HG02852 (cell line): Measurements from ENCODE around the gene ACOXL.
"Not testable (repeated sequence)": the region's sequence is repeated elsewhere in the genome, so short reads cannot be mapped to it uniquely, and the experiment has no call there.

ENCODE experiments used
- ATAC-seq: cut with Tn5 transposase; IDR thresholded peaks from one replicate; pipeline ENCODE4 v1.9.1; 2021; ENCODE audit warnings: mild to moderate bottlenecking, moderate library complexity; ENCODE audit not compliant: unreplicated experiment

ACOXL gene

GRCh38 chr2:111050701-111051376 is 318.5 kb downstream of the ACOXL start:
- no peak for ATAC-seq

GRCh38 chr2:111052621-111053020 is 320.2 kb downstream of the ACOXL start:
- no peak for ATAC-seq

DNA sequence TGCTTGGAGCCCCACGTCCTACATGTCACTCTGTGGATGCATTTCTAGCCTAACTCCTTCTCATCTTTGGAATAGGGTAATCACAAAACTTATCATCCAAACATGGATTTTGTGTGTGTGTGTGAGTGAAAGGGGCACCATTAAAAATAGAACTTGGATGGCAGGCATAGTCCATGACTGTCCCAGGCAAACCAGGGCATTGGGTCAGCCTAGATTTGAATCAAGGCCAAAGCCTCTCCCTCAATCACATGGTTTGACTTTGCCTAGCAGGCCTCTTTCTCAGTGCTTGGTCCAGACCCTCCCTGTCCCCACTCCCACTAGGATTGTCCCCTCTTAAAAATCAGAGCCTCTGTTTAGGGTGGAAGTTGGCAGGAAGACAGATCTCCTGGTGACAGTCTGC is 320.9 kb downstream of the ACOXL start:
- no peak for ATAC-seq

DNA sequence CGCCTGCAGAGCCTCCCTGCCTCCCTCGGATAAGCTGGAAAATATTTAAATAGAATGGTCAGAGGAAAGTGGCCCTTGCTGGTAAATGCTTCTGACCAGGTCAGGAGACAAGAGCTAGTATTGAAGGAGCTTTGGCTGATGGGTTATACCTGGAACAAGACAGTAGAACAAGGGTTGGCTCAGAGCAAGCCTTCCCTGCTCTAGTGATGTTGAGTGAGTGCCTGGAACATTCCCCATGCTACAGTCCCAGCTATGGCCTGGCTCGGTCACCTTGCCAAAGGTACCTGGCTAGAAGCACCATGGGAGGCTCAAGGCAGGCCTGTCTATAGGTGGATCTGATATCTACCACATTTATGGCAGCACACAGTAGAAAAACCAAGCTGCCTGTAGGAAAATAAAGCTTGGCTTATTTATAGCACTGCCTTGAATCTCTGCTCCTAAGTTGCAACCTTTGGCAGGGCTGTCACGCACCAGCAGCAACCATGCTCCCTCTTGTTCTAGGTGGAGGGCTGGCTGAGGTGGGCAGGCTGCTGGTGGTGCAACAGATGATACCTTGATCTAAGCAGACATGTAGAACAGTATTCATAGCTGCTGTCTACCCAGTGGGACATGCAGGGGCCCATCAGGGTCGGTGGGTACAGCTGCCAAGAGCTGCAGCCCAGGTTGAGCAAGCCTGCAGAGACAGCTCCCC is 321.6 kb downstream of the ACOXL start:
- no peak for ATAC-seq

DNA sequence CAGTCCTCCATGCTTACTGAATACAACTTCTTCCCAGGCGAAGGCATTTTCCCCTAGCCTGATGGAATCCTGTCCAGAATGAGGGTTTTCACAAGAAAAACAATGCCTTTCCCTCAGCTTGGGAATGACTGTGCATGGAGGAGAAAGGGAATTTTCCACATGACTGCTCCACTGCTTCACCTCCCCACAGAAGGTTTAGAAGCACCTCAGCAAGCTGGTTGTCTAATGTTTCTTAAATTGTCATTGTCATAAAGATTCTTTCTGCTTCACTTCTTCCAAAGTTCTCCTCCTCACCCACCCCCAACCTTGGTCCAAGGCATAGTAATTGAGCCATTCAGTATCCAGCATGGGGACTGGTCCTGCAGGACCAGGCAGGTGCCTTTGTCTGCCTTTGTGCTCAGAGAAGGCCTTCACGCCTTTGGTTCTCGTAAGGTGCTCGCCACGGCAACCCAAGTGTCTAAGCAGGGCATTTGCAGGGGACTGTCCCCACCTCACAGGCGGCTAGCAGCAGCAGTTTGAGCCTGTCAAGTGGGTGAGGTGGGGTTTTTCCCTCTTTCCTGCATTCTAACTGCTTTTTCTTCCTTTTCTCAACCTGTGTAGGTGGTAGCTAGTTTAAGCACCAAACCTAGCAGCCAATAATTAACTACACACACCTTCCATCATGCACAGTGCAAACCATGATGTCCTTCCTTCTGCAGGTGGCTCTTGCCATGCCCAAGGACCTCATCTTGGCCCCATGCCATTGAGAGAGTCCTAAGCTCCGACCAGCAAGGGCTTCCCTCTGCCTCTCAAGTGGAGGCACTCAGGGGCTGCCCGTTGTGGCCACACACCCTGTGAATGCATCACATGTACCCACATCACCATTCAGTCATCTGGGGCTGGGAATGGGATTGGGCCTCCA is 322.7 kb downstream of the ACOXL start:
- ATAC-seq: peak; percentile 74

- no peak for ATAC-seq
Observed at GRCh38 chr2:111055735-111056134, 323.4 kb downstream of the ACOXL start.

GRCh38 chr2:111057045-111057444 is 324.7 kb downstream of the ACOXL start:
- ATAC-seq: peak; percentile 41

DNA sequence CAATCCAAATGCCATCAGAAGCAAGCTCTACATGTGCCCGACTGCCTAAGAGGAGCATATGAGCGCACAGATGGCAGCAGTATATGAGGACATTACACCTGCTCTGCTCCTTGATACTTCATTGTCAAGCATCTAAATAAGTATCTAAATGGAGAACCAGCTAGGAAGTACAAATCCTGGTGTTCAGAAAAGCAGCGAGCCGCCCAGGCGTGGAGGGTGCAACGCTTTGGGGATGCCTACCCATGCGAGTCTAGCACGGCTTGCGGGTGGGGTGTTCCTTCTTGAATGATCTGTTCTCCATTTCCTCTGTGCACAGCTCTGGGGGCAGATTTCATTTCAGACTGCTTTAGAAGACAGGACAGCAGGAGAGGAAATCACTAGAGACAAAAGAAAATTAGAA is 325.3 kb downstream of the ACOXL start:
- no peak for ATAC-seq

DNA sequence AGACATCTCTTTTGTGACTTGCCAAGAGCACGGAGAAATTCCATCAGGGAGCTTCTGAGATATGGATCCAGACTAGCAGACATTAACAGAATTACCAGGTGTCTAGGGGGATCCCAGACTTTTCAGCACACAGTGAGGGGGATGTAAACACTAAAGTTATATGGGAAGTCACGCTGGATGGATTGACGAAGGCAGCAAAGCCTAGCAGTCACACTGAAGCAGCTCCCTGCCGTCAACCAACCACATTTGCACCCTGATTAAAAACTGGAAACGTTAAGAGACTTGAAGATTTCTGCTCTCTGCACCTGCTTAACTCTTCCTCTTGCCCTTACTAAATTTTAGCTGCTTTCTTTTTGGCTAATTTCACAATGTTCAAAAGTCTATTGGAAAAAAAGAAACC is 325.9 kb downstream of the ACOXL start:
- ATAC-seq: no peak

- ATAC-seq: no peak
Observed at GRCh38 chr2:111061191-111061590, 328.8 kb downstream of the ACOXL start.

GRCh38 chr2:111062417-111062816 is 330.0 kb downstream of the ACOXL start:
- no peak for ATAC-seq

GRCh38 chr2:111066062-111066593 is 333.8 kb downstream of the ACOXL start:
- ATAC-seq: no peak

DNA sequence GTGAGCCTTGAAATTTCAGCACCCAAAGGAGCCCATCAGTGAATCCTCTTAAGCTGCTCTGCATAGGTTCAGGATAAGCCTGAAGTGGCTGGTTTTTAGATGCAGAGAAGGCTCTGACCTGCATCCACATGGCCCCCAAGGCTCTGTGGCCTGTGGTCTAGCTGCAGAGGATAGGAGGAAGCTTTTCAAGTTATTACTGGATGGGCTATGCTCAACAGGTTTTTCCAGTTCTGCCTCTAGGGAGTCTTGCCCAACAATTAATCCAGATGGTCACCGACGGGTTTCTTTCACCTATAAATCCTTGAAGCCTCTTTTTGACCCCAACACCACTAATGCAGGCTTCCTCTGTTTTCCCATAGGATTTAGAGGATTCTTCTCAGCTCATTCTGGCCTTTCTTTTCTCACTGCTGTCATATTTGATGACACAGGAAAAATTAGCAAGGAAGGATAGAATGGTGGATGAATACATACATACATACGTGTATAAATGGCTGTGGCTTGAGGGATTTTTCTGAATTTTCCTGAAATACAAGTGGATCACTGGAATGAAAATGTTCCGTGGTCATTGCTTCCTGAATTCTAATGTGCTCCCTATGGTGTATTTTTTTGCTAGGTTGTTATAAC is 336.2 kb downstream of the ACOXL start:
- ATAC-seq: no peak

- no peak for ATAC-seq
Observed at GRCh38 chr2:111069722-111070121, 337.3 kb downstream of the ACOXL start.

DNA sequence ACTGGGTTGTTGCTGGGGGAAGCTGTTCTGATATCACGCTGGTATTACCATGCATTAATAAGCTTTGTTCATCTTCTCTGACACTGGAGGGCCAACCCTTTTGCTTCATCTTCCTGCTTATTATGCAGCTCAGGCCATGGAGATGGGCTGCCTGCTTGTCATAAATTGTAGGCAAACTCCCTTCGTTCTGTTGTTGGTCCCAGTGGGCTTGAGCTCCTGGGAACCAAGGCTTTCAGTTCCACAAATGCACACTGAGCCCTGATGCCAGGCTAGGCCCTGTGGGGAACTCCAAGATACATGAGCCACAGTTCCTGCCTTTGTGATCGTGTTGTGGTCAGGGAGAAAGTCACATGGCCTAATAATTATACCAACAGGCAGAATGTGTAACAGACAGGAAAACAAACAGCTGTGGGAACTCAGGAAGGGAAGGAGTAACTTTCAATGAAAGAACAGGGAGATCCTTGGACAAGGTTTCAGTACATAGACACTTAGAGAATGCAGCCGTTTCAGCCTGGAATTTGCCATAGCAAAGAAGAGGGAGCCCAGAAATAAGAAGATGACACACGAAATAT is 339.3 kb downstream of the ACOXL start:
- no peak for ATAC-seq

DNA sequence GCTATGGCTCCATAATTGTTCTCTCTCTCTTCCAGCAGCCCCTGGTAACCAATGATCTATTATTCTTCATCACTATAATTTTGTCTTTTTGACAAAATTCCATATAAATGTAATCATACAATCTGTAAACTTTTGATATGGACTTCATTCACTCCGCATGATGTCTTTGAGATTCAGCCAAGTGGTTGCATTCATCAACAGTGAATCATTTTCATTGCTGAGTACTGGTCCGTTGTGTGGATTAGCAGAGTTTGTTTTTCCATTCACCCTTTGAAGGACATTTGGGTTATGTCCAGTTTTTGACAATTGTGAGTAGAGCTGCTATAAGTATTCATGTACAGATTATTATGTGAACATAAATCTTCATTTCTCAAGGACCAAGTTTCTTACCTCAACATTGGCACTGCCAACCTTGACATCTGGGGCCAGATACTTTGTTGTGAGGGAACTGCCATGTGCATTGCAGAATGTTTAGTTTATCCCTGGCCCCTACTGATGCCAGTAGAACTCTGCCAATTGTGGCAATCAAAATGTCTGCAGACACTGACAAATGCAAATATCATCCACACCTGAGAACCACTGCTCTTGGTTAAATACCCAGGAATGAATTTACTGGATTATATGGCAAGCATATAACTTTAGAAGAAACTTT is 340.0 kb downstream of the ACOXL start:
- ATAC-seq: no peak

GRCh38 chr2:111082659-111083058 is 350.3 kb downstream of the ACOXL start:
- ATAC-seq: not testable (repeated sequence)

DNA sequence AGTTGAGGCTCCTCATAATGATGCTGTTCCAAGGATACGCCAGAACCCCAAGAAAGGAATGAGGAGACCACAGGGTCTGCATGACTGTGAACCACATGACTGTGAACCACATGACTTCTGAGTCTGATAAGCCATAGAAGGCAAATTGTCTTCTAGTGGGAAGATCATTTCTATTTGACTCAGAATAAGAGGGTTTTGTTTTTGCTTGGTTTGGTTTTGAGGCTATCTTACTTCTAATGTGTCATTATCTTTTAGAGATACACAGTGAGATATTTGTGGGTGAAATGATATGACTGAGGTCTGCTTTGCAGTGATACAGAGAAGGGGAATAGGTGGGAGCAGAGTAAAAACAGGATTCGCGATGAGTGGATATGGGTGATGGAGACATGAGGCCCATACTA is 359.4 kb downstream of the ACOXL start:
- ATAC-seq: peak; percentile 47

DNA sequence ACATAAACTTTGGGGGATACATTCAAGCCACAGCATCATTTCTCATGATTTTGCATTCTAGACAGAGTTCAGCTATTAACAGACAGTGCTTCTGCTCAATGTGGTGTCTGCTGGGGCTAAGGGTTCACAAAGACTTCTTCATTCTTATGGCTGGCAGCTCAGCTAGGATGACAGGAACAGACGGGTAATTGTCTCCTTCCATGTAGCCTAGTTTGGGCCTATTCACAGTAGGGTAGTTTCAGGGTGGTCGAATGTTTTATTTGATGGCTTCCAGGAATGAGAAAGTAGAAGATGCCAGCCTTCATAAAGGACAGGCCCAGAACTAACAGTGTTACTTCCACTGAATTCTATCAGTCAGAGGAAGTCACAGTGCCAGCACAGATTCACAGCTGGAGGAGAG is 362.3 kb downstream of the ACOXL start:
- ATAC-seq: no peak

GRCh38 chr2:111095434-111095833 is 363.1 kb downstream of the ACOXL start:
- no peak for ATAC-seq
